Measurements from ENCODE around the gene DHX35.

Gene DHX35

DNA sequence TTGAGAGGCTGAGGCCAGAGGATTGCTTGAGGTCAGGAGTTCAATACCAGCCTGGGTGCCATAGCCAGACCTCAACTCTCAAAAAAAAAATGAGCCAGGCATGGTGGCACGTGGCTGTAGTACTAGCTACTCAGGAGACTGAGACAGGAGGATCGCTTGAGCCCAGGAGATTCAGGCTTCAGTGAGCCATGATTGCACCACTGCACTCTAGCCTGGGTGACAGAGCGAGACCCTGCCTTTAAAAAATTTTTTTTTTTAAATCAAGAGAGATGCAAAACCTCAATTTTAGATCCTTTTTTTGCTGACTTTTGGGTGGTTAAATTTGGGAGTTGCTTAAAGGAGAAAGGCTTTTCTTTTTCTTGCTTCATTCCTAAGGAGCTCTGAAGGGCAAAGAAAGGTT is 70.9 kb downstream of the DHX35 start:
- no peak for DNase-seq

DNA sequence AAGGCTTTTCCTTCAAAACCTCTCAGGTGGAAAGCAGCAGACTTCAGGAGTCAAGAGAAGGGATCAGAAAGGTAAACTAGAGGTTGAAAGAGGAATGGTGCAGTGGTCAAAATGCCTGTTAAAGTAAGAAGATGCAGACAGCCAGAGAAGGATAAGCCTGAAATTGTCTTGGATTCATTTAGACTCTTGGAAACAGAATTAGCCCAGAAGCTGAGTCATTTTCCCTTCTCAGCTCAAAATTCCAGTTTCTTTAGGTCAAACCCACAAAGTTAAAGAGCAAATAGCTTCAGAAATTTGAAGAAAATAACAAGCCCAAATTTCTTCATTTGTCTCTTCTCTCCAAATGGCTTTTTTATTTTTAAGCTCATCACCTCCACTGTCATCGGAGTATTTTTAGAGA is 73.9 kb downstream of the DHX35 start:
- DNase-seq: no peak

DNA sequence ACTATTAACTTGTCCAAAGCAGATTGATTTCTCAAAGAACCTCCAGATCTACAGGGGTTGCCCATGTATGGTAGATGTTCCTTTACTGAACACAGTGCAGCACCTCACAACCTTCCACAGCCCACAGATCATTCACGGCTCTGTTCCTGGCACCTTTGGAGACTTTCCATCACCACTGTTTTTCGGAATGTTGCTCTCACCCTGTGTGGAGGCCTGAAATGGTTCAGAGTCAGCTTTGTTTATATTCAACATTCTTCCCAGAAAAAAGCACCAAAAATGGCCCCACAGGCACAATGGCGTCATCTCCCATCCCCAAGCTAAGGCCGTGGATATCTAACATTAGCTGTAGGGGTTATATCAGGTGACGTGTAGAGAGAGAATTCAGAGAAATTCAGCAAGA is 74.7 kb downstream of the DHX35 start:
- no peak for DNase-seq

DNA sequence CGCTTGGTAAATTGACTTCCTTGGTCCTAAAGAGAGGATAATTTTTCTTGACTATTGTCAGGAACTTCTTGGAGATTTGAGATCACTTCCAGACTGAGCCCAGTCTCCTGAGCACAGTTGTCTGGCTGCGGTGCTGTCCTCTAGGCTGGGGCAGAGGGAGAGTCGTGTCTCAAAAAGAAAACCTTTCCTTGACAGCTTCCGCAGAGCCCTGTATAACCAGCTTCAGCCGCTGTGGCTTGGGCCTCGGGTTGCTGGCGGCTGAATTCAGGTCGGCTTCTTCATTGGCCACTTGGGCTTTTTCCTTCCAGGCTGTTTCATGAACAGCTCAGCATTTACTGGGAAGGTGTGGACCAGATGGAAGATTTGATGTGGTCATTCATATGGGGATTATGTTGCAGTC is 75.9 kb downstream of the DHX35 start:
- no peak for DNase-seq

DNA sequence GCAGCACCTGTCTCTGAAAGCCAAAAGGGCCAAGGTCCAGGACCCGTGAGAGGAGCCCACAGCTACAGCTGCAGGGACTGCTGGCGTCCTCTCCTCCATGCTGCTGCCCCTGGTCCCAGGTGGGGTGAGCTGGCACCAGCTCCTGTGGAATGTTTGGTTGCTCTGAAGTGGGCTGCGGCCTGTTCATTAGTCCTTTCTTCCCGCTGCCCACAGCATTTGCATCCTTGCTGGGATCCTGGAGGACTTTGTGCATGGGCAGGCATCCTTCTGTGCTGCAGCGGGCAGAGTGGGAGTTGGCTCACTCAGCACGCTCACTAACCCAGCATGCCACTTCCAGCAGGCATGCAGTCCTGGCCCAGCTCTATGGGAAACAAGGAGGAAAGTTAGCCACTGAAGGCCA is 76.4 kb downstream of the DHX35 start:
- DNase-seq: no peak

DNA sequence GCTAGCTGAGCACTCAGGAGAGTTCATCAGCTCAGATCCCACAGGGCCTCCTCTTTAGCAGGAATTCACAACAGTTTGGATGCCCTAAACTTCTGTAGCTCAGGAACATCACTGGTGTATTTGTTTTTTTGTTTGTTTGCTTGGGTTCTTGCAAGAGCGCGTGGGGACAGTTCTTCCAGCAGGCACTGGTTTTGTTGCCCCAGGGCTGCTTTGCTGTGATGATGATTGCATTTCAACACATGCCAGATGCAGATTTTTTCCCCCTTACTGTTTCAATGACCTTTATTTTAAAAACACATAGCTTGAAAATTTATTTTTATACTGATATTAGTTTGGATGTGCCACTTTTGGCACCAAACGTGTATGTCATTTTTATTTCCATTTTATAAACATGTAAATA is 77.1 kb downstream of the DHX35 start:
- DNase-seq: no peak

DNA sequence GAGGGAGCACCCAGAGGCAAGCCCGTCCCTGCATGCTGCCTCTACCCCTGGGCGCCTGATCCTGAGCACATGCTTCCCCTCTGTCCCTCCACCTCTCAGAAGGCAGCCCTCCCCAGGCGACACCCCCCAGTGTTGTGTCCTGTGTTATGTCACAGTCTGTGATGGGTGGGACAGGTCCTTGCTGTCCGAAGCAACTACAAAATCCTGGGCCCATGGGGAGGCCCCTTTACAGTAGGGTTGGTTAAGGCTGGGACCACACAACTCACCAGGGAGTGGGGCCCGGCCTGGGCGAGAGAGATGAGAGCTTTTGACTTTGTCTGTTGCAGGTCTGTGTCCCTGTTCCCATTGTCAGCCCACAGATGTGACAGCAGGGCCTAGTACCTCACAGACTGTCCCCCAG is 78.0 kb downstream of the DHX35 start:
- no peak for DNase-seq

DNA sequence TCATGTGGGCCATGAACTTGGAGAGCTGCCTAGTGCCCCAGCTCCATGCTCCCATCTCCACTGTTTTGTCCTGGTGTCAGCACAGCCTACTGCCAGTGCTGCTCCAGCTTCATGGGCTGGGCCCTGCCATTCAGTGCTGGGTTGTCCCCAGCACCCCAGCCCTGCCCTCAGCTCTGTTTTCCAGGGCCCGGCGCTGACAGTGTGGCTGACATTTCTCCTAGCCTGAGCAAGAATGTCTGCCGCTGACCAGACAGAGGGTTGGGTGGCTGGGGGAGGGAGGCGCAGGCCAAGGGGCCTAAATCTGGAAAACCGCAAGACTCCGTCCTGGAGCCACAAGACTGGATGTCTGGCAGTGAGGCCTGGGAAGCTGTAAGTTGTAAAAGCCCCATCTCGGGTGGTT is 78.9 kb downstream of the DHX35 start:
- DNase-seq: no peak

DNA sequence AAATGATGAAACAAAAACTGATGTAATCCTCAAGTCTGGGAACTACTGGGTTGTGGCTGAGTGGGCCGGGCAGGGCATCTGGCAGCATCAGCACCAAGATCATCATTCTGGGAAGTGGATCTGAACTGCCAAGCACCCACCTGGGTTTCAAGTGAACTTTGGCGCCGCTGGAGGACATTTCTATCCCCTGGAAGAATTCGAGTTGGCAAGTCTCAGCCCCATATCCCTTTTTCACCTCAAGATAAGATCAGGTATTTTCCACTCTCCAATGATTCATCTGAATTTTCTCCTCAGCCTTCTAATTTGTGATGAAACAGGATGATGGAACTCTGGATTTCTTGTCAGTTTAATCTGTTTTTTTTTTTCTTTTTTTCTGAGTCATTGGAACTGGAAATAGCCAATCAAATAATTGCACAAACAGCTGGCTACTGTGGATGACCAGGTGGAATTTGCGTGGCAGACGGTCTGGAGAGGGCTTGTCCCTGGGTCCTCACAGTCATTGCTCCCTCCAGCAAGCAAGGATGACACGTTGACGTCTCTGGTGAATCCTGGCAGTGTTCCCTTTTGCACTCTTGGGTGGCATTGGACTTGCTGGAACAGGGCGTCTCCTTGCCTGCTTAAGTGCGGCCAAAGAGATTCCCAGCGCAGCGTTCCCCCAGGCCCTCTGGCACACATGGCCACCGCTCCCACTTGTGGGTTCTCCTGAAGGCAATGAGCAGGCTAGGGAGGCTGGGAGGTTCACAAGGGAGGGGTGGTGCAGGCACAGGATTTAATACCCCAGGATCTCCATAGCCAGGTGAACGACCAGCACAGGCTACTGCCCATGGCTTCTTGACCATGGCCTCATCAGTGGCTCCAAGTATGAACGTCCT is 80.4 kb downstream of the DHX35 start:
- no peak for DNase-seq

DNA sequence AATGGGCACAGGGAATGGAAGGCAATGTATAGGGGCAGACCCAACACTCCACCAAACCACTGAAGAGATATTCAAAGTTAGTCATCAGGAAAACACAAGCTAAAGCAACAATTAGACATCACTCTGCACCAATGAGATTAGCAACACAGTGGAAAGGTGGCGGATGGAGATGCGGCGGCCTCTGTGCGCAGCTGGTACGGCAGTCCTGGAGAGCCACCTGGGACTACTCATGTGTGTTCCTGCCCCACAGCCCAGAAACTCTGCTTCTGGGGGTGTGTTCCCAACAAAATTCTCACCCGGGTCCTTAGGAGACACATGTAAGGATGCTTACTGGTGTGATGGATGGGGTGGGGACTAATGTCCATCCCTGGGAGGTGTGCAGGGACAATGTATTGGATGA is 82.4 kb downstream of the DHX35 start:
- no peak for DNase-seq

DNA sequence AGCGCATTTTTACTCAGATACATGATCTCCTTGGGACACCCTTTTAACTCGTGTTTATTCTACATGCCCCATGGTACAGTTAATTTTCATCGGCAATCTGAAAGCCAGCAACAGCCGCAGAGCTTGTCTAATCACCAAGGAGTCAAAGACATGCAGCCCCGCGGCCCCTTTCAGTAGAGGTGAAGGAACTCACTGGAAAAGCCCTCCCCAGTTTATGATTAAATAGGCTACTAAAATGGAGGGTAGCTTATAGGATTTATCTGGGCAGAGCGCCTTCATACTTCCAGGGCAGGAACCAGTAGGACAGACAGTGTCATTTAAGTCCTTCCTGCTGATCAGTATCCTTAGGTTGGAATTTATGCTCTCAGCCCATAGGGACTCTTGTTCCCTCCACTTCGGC is 83.5 kb downstream of the DHX35 start:
- no peak for DNase-seq

DNA sequence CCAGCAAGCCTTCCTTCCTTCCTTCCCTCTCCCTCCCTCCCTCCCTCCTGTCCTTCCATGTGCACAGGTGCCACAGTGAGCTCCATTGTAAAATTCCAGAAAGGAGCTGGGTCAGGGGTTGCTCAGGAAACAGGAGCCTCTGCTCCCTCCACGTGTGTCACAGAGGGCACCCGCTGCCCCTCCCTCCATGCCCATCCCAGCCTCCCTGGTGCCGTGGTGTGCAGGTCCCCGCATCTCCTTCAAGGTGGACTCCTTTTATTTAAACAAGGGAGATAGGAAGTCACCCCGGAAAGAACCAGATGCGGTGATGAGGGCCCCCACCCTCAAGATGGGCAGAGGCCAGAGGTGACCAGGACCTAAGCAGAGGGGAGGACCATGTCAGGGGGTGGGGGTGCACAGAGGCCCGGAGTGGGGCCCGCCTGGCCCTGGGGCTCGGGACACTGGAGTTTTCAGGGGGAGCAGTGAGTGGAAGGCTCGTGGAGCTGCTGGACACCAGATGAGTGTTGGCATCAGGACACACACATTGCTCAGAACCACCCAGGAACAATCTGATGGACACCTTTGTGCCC is 85.4 kb downstream of the DHX35 start:
- DNase-seq: no peak

DNA sequence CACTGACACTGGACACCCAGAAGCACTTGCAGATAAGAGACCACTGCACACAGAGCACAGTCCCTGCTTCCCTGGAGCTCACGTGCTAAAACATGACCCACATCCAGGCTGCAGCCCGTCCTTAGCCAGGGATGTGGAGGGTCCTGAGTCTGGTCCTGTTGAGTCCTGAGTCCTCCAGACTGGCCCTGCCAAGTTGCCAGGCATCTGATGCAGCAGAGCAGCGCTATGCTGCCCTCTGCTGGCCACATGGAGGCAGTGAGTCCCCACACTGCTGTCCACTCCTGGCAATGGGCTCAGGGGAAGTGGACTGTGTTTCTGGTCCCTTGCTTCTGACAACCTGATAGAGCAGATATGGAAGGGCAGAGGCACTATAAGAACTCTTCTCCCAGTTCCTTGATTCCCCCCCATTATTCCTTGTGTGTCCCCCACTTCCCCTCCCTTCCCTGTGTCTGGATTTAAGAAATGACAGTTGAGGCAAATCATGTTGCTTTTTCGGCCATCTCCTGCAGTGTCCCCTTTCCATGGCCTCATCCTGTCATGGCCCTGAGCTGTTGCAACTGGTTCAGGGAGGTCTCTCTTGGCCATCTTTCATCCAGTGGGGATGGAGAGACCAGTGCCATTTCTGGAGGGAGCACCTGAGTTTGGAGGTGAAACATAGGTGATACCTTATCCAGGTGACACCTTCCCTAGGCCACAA is 86.0 kb downstream of the DHX35 start:
- peak; percentile 3 to 66 (median 42) for DNase-seq

DNA sequence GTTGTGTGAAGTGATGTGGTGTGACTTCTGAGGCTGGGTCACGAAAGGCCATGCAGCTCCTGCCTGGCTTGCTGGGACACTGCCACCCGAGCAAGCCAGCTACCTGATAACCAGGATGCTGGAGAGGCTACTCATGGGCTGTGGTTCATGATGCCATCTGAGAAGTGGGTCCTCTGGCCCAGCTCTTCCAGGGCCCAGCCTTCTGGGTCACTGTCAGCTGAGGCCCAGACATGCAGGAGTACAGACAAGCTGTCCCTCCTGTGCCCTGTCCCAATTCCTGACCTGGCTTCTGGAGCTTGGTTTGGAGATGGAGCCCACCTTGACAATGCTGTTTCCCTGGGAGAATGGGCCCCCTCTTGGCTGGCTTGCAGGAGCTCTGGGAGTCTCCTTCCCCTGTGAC is 87.0 kb downstream of the DHX35 start:
- no peak for DNase-seq

DNA sequence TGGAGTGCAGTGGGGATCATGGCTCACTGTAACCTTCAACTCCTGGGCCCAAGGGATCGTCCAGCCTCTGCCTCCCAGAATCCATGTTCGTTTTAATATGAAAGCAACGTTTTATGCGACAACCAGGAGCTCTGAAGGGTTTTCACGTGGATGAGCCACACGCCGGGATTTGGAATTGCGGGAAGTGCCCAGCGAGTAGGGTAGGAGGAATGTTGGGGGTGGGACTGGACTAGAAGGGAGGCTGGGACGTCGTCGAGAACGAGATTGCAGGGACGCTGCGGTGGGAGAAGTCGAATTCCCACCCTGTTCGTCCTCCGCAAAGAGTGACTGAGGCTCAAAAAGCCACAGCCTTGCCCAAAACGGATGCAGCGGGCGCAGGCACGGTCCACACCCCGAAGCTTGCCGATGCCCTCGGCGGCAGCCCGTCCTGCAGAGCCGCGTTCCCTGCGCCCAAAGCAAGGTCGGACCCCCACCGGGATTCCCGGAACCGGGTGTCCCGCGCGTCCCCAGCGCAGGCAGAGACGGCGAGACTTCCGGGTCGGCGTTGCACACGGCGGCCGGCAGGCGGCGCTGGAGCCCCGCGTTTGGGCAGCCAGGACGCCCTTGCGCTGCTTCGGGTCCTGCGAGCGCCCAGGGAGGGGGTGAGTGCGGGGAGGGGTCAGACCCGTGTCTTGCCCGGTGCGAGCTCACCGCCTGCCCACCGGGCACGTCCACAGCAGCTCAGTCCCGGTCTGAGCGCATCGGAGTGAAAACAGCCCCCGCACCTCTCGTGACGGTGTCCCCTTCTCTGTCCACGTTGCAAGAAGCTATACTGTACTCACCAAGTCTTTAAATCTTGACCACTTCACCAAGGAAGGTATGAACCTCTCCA is 87.8 kb downstream of the DHX35 start:
- peak; percentile 58 to 85 (median 71) for DNase-seq

DNA sequence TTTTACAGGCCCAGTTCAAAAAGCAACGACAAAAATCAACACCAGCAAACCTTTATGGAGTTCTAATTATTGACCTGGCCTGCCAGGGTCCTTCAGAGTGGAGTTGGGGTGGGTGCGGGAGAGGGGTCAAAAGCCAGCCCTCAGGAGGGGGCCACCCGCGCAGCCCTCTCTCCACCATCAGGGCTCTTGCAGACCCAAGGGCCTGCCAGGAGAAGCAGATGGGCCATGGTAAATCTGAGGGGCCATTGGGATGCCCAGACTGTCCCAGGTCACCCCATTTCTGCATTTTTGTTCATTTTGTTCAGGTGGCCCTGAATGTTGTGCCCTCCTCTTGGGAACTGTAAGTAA is 88.4 kb downstream of the DHX35 start:
- no peak for DNase-seq

DNA sequence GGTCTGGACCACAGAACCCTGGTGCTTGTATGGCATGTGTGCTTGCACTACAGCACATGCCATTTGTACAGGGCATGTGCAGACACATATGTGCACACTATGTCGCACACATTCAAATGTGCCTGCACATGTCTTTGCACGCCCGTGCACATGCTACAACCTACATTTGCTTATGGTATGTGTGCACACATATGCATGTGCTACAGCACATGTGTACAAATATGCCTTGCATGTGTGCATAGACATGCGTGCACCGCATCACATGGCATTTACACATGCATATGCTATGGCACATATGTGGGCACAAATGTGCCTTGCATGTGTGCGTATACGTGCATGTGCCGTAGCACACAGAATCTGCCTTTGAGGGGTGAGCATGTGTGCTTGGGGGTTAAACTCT is 90.5 kb downstream of the DHX35 start:
- DNase-seq: no peak

DNA sequence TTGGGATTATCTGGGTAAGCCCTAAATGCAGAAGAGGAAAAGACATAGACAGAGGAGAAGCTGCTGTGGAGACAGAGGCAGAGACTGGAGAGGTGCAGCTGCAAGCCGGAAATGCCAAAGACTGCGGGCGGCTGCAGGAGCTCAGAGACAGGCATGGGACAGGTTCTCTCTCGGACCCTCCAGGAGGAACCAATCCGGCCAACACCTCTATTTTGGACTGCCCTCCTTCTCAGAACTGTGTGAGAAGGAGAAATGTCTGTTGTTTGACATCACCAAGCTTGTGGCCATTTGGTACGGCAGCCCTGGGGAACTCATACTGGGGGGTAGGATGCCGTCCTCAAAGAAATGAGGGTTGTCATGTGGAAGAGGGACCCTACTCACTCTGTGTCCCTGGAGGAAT is 95.0 kb downstream of the DHX35 start:
- DNase-seq: no peak

DNA sequence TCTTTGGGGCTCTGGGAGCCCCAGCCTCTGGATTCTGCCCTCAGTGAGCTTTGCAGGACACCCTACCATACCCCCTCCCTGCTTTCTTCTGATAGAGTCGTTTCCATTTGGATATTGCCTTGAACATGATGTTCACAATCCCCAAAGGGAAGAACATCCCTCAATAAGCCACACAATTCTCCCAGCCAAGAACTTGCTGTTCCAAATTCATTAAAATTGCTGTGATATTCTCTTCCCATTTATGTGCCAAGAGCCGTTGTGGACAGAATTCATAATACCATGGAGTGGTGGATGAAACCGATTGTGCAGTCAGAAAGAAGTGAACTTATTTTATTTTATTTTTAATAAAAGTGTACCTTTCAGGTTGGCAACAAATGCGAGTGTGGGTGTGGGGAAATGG is 95.8 kb downstream of the DHX35 start:
- no peak for DNase-seq

DNA sequence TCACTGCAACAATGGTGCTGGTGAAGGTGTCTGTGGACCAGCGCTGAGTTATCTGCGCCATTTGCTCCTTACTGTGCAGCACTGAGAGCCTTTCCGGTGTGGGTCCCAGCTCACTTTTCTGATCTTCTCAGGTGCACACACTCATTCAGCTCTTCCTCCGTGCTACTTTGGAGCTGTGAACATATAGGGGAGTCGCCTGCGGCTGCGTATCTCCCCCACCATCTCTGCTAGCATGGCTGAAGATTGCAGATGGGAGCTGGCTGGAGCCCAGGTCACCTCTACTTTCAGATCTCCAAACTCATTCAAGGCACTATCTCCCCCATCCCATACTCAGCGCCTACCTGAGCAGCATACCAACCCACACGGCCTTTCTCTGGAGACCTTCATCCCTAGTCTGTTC is 96.9 kb downstream of the DHX35 start:
- no peak for DNase-seq

DNA sequence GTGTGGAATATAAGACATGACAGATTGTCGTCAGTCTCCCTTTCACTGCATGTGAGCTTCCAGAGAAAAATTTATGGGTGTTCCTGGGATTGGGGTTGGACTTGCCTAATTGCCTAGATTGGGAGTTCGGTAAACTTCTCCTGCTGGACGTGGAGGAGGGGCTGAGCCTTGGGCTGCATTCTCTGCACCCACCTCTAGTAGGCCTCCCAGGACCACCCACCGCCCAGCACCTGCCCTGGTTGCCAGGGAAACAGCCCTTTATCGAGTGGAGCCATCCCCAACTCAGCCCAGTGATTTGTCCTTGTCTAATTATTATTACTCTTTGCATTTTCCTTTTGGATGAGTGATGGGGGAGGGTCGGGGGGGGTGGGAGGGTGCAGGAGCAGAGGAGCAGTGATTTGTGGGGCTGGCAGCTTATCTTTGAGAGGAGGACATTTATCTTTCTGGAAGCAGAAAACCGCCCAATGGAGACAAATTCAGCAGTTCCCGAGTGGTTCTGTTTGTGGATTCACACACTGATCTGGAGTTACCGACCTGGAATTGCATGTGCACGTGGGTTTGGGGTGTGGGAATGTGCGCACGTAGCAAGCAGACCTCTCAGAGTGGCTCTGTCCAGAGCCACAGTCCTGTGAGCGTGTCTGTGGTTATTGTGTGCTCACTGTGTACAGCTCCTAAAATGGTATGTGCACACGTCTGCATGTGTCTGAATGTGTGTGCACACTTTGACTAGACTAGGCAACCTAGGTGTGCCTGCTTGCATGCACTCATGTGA is 104.5 kb downstream of the DHX35 start:
- DNase-seq: no peak

DNA sequence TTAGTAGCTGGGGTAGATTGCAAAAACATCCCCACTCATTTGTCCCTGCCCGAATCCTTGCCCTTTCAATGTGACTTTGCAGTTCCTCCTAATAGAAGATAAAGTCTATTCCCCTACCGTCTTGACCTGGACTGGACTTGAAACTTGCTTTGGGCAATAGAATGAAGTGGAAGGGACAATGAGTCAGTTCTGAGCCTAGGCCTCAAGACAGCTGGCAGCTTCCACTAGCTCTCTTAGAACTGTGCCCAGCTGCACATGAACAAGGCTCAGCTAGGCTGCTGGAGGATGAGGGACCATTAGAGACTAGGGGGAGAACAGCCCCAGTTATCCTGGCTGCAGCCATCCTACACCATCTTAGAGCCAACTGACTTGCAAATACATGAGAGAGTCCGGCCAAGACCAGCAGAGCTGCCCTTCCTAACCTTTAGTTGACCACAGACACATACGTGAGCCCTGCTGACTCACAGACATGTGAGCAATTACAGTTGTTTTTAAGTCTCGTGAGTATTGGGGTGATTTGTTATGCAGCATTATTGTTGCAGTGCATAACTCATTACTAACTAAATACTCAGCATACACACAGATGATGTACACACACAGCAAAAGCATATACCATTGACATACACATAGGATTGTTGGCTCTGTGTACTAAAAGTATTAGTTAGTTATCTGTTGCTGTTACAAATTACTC is 105.5 kb downstream of the DHX35 start:
- no peak for DNase-seq
